K562 (cell line): ENCODE measurements around the gene SIGLEC11. TPM values are rescaled to one million over a fixed set of nuclear protein-coding genes. Genes with fewer than 3 reads are reported as not detected.

Experiments
- ATAC-seq: fragments of 200-7000 bp; cut with Tn5 transposase; 3 replicates; pipeline ENCODE4 v1.9.1; 2020; ENCODE audit warnings: moderate library complexity
- BruUV-seq: library from RNA; stranded (reverse); fragments of 400-500 nt; replicated peaks from 2 replicates; lab custom pipeline; 2021; lab: Mats Ljungman, UMichigan
- CTCF ChIA-PET: fragments of 300-600 bp; formaldehyde crosslinking; extraction: SDS; loops from one replicate; lab custom pipeline; 2021; ENCODE audit warnings: low intra/inter-chr PET ratio; lab: Yijun Ruan, JAX
- POLR2A ChIA-PET: fragments of 300-600, 350-650 bp; sonication (Branson Sonifier 250); formaldehyde crosslinking; extraction: SDS; loops from one replicate; lab custom pipeline; 2021; ENCODE audit warnings: antibody characterized with exemption, inconsistent platforms; lab: Yijun Ruan, JAX
- DNase-seq, 4 experiments: peaks; one replicate each; pipeline versions ENCODE4 v3.0.0 to v3.0.0-alpha.2; 2011 to 2018; ENCODE audit warnings: low spot score in 3 of 4, mixed read lengths in 3 of 4; ENCODE audit errors: extremely low read depth in 1 of 4
- FAIRE-seq: peaks from 2 replicates; lab custom pipeline; 2011; peaks lifted over from hg19 to GRCh38; lab: Jason Lieb, UNC
- H2AFZ ChIP-seq: 2 replicates; pipeline ENCODE4 v1.6.0; 2011; ENCODE audit warnings: low read depth, low read length, control low read depth, inconsistent platforms
- H3K27ac ChIP-seq: fragments of 200-600 bp; 3 replicates; pipeline ENCODE4 v1.8.0; 2011; ENCODE audit warnings: low read depth, mild to moderate bottlenecking, control low read depth, inconsistent platforms, low read length, moderate library complexity, mixed read lengths; ENCODE audit errors: extremely low read depth
- H3K27me3 ChIP-seq, 2 experiments: fragments of 300-600 bp in 1 of 2; 2 replicates in 1 of 2; 3 replicates in 1 of 2; pipeline versions ENCODE4 v1.6.0 to v1.8.0; 2011; ENCODE audit warnings: inconsistent platforms in 2 of 2, low read length in 2 of 2, mild to moderate bottlenecking in 1 of 2, mixed read lengths in 1 of 2, moderate library complexity in 1 of 2; ENCODE audit not compliant: control insufficient read depth in 2 of 2, insufficient read depth in 2 of 2
- H3K36me3 ChIP-seq: fragments of 300-600 bp; 3 replicates; pipeline ENCODE4 v1.8.0; 2011; ENCODE audit warnings: mild to moderate bottlenecking, low read length, inconsistent platforms; ENCODE audit not compliant: control insufficient read depth, insufficient read depth
- H3K4me1 ChIP-seq, 2 experiments: fragments of 200-600 bp in 1 of 2; replicated peaks in 1 of 2; 2 replicates in 1 of 2; 3 replicates in 1 of 2; pipeline versions ENCODE4 v1.5.1 to v1.8.0; 2011; ENCODE audit warnings: inconsistent platforms in 2 of 2, low read length in 2 of 2, mild to moderate bottlenecking in 1 of 2, mixed read lengths in 1 of 2, moderate library complexity in 1 of 2; ENCODE audit not compliant: control insufficient read depth in 2 of 2, insufficient read depth in 2 of 2
- H3K4me2 ChIP-seq: 2 replicates; pipeline ENCODE4 v1.6.1; 2011; ENCODE audit warnings: low read length, control low read depth, inconsistent platforms, mixed read lengths; ENCODE audit not compliant: insufficient read depth
- H3K4me3 ChIP-seq: fragments of 200-600 bp; sonication (generic), shearing (Covaris generic); 2 replicates; pipeline ENCODE4 v1.5.1; 2016; ENCODE audit warnings: control low read depth, inconsistent platforms
- H3K79me2 ChIP-seq: fragments of 200-600 bp; 3 replicates; pipeline ENCODE4 v1.8.0; 2011; ENCODE audit warnings: low read length, inconsistent platforms; ENCODE audit not compliant: control insufficient read depth, insufficient read depth
- H3K9ac ChIP-seq, 2 experiments: 2 replicates each; pipeline versions ENCODE4 v1.6.0 to v1.6.1; 2011; ENCODE audit warnings: low read depth in 2 of 2, low read length in 2 of 2, control low read depth in 1 of 2, inconsistent platforms in 1 of 2, mild to moderate bottlenecking in 1 of 2, mixed read lengths in 1 of 2; ENCODE audit not compliant: insufficient read depth in 1 of 2
- H3K9me1 ChIP-seq: one replicate; pipeline ENCODE4 v1.6.0; 2011; ENCODE audit warnings: inconsistent platforms, mild to moderate bottlenecking, low read length, moderate library complexity; ENCODE audit not compliant: control insufficient read depth, insufficient read depth
- H3K9me3 ChIP-seq: replicated peaks from 2 replicates; pipeline ENCODE4 v1.5.1; 2011; ENCODE audit warnings: low read depth, low read length, inconsistent platforms; ENCODE audit not compliant: control insufficient read depth, insufficient read depth
- H4K20me1 ChIP-seq: replicated peaks from 2 replicates; pipeline ENCODE4 v1.6.1; 2011; ENCODE audit warnings: low read length, inconsistent platforms, mixed read lengths; ENCODE audit not compliant: control insufficient read depth, insufficient read depth
- MAFK ChIP-seq: IDR thresholded peaks from 2 replicates; pipeline ENCODE4 v1.6.1; 2011; ENCODE audit warnings: low read length, improper control_type of control experiment
- NR4A1 ChIP-seq, 2 experiments: fragments of 250-450 bp in 1 of 2; fragments of 450-650 bp in 1 of 2; sonication (Bioruptor Pico) in 1 of 2; IDR thresholded peaks; 2 replicates each; pipeline versions ENCODE4 v1.4.0 to v1.6.1; 2016 to 2020; ENCODE audit warnings: mild to moderate bottlenecking in 2 of 2, missing compliant biosample characterization in 1 of 2, missing genetic modification characterization in 1 of 2, moderate library complexity in 1 of 2
- POLR2A ChIP-seq: fragments of 450-650 bp; conservative IDR thresholded peaks from 2 replicates; pipeline ENCODE4 v1.6.1; 2016
- POLR2G ChIP-seq: fragments of 200-400 bp; formaldehyde crosslinking; IDR thresholded peaks from 2 replicates; pipeline ENCODE4 v1.6.1; 2017; ENCODE audit warnings: low read depth, mild to moderate bottlenecking, antibody characterized with exemption, low read length, moderate library complexity
- PRMT5 ChIP-seq: sonication (generic); formaldehyde crosslinking; IDR thresholded peaks from 2 replicates; pipeline ENCODE4 v1.5.0; 2020; ENCODE audit warnings: missing genetic modification reagents
- RBFOX2 ChIP-seq: fragments of 200-400 bp; formaldehyde crosslinking; IDR thresholded peaks from 2 replicates; pipeline ENCODE4 v1.6.1; 2017; ENCODE audit warnings: low read depth, mild to moderate bottlenecking, low read length, moderate library complexity
- RBM22 ChIP-seq: fragments of 200-400 bp; formaldehyde crosslinking; IDR thresholded peaks from 2 replicates; pipeline ENCODE4 v1.6.1; 2018; ENCODE audit warnings: low read length, low read depth; ENCODE audit not compliant: poor library complexity, severe bottlenecking
- ZBTB33 ChIP-seq: sonication (generic); formaldehyde crosslinking; IDR thresholded peaks from 2 replicates; pipeline ENCODE4 v1.8.1; 2023; ENCODE audit warnings: mild to moderate bottlenecking, missing genetic modification reagents
- ZBTB9 ChIP-seq: fragments of 450-650 bp; formaldehyde crosslinking; IDR thresholded peaks from 2 replicates; pipeline ENCODE4 v1.4.0; 2020; ENCODE audit warnings: mild to moderate bottlenecking, moderate library complexity
- ZC3H11A ChIP-seq: IDR thresholded peaks from 2 replicates; pipeline ENCODE4 v1.6.1; 2012; ENCODE audit warnings: low read depth, low read length, improper control_type of control experiment
- ZNF785 ChIP-seq: fragments of 250-450 bp; sonication (Bioruptor Pico); IDR thresholded peaks from 2 replicates; pipeline ENCODE4 v1.4.0; 2020; ENCODE audit warnings: mild to moderate bottlenecking
- WGBS: fragments of 100-300 bp; shearing (Covaris generic); methylation state at CpG from one replicate; pipeline ENCODE4 v1.1.6; 2016; ENCODE audit warnings: low coverage, mixed read lengths; ENCODE audit not compliant: insufficient coverage; ENCODE audit errors: missing lambda C conversion rate; 5-methylcytosine and 5-hydroxymethylcytosine counted together
- in situ Hi-C: fragments of 300-500 bp; cut with MboI; formaldehyde crosslinking; loops from 4 replicates; pipeline ENCODE4 v1.15.0; 2018; ENCODE audit warnings: inconsistent platforms, mixed read lengths
- intact Hi-C: fragments of 100-400 bp; cut with micrococcal nuclease; formaldehyde crosslinking; loops from 2 replicates; pipeline ENCODE4 v1.14.2; 2022
- polyA plus RNA-seq, 8 experiments: library from polyadenylated mRNA; depleted of rRNA in 4 of 8; stranded (reverse) in 5 of 8; unstranded in 3 of 8; fragments of >200 nt; fragmentation: Nextera tagmentation in 2 of 8; fragmentation: Illumina TruSeq in 1 of 8; extraction: Ambion mirVana in 2 of 8; extraction: Trizol in 1 of 8; gene quantifications; 2 replicates each; pipeline versions ENCODE4 v1.2.1 to v1.2.3, GENCODE V29; 2011 to 2014; ENCODE audit warnings: inconsistent platforms in 1 of 8, missing spikeins in 1 of 8
- total RNA-seq, 7 experiments: library from RNA; depleted of rRNA in 6 of 7; stranded (reverse); fragments of >200 nt in 6 of 7; fragmentation: Illumina TruSeq in 2 of 7; extraction: Trizol in 2 of 7; gene quantifications; 2 replicates each; pipeline versions ENCODE4 v1.2.1 to v1.2.3, GENCODE V29; 2011 to 2021; ENCODE audit warnings: low replicate concordance in 1 of 7
- TF ChIP-seq, protein P1 (sequence below), 2 experiments: fragments of 450-650 bp; IDR thresholded peaks; 2 replicates each; pipeline ENCODE4 v1.6.1; 2016

Gene SIGLEC11
- total and polyA plus RNA-seq, 9 of the 15 experiments (the other 6 are each of a cell fraction or from before 2014, with no cell fraction given): not detected

DNA sequence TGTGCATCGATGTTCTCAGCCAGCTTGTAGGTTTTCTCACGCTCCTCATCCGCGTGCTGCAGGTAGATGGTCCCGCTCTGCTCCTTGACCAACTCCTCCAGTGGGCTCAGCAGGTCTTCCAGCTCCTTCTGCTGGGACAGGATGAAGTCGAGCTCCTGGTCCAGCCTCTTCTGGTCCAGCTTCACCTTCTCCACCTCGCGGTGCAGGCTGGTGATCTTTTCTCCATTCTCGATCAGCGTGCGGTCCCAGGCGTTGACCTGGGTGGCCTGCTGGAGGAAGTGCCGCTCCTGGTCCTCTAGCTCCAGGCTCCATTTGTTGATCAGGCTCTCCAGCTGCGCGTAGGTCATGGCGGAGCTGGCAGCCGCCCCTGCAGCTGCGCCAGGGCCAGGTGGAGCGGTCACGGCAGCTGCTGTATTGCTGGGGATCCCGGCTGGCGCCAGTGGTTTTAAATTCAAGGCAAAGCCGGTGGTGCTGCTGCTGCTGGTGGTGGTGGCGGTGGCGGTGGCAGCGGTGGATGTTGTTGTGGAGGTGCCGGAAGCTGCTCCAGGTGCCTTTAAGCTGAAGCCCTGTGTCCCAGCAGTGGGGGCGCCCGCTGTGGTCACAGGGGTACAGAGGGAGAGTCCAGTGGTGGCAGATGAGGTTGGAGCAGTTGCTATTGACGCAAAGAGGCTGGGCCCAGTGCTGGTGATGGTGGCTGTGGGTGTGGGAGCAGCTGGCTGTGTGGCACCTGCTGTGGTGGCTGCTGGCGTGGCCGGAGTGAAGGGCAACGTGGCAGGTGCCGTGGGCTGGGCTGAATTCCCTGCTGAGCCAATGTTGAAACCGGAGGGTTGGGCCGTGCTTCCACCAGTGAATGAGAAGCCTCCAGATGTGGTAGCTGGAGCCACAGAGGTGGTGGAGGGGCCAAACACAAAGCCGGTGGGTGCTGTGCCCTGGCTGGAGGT is 52.2 kb downstream of the SIGLEC11 start:
- Histone ChIP-seq H3K79me2 (peaks cover 35% of the 10 kb centered on the region), H4K20me1 (peaks cover 30% of the 10 kb centered on the region), H3K9me3 (no peaks in the 10 kb centered on the region), H3K4me2 (no peak overlapping the region), H3K4me1 (peaks cover 0 to 23% of the 10 kb centered on the region in 2 experiments; a peak in 2 of 5 replicates), H3K4me3 (no peak overlapping the region), H3K36me3 (peaks cover 73% of the 10 kb centered on the region; the same call in 2 of the 3 replicates), H3K9ac (peak overlapping the region in 1 of 2 experiments; percentile 28; a peak in 2 of 4 replicates), H3K9me1 (no peaks in the 10 kb centered on the region), H2AFZ (no peak overlapping the region), H3K27ac (no peak overlapping the region), H3K27me3 (no peaks in the 10 kb centered on the region)
- intact Hi-C loops (no loop called here), in situ Hi-C loops (no loop called here)
- DNase-seq: no peak
- WGBS: 97% methylated on average over 34 of the region's 37 CpGs
- CTCF ChIA-PET: no interaction called here
- POLR2A ChIA-PET: interaction anchor here (0.6 to 13.2 kb wide), 7 partner anchors 8 to 40 kb away, joined by 3 to 105 read pairs (median 4); partner anchors contain the start of genes ATF5 and NUP62
- no peak for ATAC-seq
- TF ChIP-seq RBM22: peak; percentile 46
- TF ChIP-seq PRMT5: no peak
- peak; percentile 33; the same call in 1 of the 2 replicates for TF ChIP-seq RBFOX2
- TF ChIP-seq ZNF785 (CRISPR knock-in tag): no peak
- TF ChIP-seq MAFK: no peak
- no peak for TF ChIP-seq ZC3H11A
- TF ChIP-seq POLR2G: peak; percentile 59
- TF ChIP-seq POLR2A: peak; percentile 45; the same call in 1 of the 2 replicates
- TF ChIP-seq, protein P1, sequence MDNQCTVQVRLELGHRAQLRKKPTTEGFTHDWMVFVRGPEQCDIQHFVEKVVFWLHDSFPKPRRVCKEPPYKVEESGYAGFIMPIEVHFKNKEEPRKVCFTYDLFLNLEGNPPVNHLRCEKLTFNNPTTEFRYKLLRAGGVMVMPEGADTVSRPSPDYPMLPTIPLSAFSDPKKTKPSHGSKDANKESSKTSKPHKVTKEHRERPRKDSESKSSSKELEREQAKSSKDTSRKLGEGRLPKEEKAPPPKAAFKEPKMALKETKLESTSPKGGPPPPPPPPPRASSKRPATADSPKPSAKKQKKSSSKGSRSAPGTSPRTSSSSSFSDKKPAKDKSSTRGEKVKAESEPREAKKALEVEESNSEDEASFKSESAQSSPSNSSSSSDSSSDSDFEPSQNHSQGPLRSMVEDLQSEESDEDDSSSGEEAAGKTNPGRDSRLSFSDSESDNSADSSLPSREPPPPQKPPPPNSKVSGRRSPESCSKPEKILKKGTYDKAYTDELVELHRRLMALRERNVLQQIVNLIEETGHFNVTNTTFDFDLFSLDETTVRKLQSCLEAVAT (IDR thresholded peaks at IDR 0.05): 0 out of 4 replicates have a peak, but pooled peaks of 1 of the 2 experiments have one; percentile 48
- TF ChIP-seq ZBTB9 (CRISPR knock-in tag): peak; percentile 86
- peak; percentile 31; the same call in 1 of the 2 replicates for TF ChIP-seq ZBTB33 (CRISPR knock-in tag)
- no peak for TF ChIP-seq NR4A1 (CRISPR knock-in tag; IDR thresholded peaks at IDR 0.05)
- no peak for TF ChIP-seq NR4A1 (tag; IDR thresholded peaks at IDR 0.05)
- no TSS peak for BruUV-seq
- no peak for FAIRE-seq
